ENCODE measurements around the gene PLBD2. TPM values are rescaled to one million over a fixed set of nuclear protein-coding genes. Genes with fewer than 3 reads are reported as not detected.
A peak's percentile ranks its signal among the peaks of the same experiment; 100 is the strongest.

The PLBD2 gene
- polyA plus RNA-seq, 12 donors: 11.8 to 30.7 (median 13.9) TPM; not detected in 1

DNA sequence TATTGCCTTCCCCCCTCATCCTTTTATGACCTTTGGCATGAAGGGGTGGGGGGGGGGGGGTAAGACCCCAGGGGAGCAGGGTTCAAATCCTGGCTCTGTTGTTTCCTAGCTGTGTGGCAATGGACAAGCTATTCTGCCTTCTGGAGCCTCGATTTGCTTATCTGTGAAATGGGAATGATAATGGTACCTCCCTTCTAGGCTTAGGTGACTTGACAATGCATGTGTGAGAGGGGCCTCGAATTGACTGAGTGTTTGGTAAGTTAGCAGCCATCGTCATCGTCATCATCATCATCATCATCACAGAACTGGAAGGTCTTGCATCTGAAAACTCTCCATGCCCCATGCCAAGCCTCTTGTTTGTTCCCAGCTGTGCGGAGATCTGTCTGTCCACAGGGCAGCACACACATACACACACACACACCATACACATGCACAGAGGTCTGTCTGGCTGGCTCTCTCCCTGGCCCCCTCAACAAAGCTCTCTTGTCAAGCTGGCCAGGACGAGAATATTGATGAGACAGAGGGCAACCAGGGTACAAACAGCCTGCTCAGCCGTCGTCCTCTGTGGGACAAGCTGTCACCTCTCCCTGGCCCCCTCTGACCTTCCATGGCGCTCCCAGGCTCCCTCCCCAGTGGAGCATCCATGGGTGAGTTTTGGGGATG, 51.2 kb downstream of the PLBD2 start:
- DNase-seq: no peak

DNA sequence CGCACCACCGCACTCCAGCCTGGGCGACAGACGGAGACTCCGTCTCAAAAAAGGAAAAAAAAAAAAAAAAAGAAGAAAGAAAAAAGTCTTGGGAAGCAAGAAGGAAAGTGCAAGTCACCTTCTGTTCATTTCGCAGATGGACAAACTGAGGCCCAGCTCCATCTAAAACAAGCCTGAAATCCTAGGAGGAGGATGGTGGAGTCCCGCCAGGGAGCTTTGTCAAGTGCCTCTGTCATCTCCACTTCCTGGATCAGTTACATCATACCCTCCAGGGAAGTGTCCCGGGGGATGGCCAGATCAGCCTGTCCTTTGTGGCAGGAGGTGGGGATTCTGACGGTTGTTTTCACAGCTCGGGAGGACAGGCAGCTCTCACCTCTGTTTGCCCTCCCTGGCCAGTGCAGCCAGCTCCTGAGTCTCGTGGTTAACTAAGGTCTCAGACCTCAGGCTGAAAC, 55.1 kb downstream of the PLBD2 start:
- DNase-seq: no peak

DNA sequence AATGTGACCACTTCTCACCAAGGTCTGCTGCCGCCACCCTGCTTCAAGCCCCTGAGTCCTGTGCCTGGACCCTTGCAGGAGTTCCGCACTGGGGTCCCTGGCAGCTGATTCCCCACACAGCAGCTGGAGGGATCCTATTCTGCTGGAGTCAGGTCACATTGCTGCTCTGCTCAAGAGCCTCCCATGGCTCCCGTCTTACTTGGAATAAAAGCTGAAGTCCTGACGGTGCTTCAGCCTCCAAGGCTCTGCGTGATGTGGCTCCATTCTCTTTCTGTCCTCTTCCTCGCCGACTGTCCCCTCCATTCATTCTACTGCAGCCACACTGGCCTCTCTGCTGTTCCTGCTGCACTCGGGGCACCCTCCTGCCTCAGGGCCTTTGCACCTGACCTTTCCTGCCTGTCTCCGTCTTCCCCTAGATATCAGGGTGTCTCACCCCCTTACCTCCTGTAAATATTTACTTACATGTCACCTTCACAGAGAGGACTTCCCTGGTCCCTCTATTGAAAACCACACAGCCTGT, 56.2 kb downstream of the PLBD2 start:
- no peak for DNase-seq

DNA sequence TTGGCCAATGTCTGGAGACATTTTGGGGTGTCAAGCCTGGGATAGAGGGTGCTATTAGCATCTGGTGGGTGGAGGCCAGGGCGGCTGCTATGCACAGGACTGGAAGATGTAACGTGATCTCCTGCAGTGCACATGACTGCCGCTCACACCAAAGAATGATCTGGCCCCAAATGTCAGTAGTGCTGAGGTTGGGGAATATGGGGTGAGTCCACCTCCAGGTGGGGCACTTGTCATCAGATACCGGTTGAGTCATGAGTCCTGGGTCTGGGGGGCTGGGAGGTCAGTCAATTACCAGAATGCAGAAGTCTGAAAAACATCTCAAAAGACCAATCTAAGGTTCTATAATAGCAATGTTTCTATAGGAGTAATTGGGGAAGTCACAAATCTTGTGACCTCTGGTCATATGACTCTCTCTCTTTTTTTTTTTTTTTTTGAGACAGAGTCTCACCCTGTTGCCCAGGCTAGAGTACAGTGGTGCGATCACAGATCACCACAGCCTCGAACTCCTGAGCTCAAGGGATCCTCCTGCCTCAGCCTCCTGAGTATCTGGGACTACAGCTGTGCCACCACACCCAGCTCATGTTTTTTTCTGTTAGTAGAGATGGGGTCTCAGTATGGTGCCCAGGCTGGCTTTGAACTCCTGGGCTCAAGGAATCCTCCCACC, 57.8 kb downstream of the PLBD2 start:
- no peak for DNase-seq

DNA sequence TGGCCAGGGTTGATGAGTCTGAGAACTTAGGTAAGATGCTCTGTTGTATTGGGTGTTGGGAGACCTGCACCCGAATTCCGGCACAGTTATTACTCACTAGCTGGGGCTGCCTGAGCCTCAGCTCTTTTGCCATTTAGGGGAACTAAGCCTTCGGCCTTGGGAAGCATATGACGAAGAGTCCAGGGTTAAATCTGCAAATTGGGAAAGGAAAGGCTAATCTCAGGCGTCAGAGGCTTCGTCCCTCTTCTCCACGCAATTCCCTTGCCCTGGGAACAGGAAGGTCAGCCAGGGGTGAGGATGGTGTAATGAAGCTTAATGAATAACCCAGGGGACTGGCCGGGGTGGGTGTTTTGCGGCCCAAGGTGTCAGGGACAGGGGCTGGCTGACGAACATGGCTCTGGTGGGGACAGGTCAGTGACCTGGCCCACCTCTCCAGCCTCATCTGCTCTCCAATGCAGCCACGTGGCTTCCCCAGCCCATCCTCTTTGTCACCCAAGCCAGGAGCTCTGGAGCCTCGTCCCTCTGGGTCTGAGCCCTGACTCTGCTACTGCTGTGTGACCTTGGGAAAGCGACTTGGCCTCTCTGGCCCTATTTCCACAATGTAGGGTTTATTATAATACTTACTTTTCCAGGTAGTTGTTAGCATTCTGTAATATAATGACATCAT, 60.0 kb downstream of the PLBD2 start:
- DNase-seq: no peak

DNA sequence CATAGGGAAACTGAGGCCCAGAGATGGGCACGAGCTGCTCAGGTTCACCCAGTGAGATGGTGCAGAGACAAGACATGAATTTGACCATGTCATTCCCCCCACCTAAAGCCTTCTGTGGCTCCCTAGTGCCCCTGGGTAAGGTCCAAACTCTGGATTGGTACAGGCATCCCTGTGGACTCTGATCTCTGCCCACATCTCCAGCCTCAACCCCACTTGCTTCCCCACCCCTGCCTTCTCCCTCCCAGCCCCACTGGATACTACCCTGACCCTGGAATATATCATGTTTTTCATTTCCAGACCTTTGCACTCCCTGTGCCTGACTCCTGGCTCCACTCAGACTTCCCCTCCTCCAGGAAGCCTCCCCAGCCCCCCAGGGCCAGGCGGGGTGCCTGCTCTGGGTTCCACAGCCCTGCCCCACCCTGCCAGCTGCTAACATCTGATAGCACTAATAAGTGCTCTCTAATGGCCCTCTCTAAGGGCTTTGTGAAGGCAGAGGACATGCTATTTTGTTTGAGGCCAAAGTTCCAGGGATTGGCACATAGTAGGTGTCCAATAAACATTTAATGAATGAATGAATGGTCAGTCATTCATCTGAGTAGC, 62.7 kb downstream of the PLBD2 start:
- no peak for DNase-seq

DNA sequence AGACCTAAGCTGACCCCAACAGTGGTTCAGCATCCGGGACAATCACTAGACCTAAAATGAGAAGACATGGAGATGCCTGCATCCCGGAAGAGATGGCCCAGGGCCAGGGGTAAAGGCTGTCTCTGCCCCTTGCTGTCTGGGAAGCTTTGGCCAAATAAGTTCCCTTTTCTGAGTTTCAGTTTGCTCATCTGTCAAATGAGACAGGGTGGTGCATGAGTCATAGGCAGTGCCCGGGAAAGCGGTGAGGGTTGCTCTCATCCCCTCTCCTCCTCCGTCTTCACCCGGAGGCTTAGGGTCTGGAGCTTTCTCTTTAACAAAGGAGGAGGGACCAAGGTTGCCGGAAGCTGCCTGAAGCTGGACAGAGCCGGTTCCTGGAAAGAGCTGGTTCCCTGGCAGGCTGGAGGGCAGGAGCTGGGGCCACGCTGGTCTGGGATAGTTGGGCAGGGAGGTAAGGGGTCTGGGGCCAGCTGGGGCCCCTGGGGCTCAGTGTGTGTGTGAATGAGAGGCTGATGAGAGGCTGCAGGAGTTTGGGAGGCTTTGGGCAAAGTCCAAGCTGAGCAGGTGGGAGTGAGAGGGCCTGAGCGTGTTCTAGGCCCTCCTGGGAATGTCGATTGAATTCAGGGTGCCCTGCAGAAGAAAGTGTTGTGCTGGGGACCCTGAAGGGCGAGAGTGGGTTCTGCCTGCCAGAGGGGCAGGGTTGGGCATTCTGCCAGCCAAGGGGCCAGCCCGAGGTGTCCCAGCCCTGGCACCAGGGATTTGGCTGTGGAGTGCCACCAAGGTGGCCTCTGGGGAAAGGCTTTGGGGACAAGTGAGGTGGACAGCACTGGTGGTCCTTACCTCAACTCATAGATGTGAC, 63.9 kb downstream of the PLBD2 start, which contains the start of gene SDSL:
Gene SDSL, plus strand, starts transcription at position 351 of the 856 bp plus-strand sequence. CDS start 5,603 bp downstream, outside the sequence.
- DNase-seq: peak; percentile 46

DNA sequence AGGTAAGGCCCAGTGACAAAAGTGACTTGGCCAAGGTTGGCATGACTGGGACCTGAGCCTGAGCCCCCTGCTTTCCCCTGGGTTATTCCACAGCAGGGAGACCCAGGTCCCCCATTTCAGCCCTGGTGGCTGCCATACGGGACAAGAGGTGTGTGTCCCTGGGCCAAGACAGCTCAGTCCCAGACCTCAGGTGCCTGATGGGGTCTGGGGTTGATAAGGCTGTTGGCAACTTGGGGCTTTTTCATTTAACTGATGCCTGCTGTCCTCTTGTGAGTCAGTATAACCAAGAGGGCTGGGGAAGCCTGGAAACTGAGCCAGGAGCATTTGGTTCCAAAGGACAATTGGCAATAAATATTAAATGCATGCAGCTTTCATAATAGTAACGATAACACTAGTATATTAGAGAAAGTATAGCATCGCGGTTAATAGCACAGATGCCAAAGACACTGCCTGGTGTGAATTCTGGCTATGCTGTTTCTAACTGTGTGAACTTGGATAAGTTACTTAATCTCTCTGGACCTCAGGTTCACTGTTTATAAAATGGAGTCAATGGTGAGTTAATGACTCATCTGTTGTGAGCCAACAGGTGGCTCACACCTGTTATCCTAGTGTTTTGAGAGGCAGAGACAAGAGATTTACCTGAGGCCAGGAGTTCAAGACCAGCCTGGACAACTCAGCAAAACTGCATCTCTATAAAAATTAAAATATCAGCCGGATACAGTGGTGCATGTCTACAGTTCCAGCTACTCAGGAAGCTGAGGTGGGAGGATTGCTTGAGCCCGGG, 64.7 kb downstream of the PLBD2 start:
- DNase-seq: no peak

DNA sequence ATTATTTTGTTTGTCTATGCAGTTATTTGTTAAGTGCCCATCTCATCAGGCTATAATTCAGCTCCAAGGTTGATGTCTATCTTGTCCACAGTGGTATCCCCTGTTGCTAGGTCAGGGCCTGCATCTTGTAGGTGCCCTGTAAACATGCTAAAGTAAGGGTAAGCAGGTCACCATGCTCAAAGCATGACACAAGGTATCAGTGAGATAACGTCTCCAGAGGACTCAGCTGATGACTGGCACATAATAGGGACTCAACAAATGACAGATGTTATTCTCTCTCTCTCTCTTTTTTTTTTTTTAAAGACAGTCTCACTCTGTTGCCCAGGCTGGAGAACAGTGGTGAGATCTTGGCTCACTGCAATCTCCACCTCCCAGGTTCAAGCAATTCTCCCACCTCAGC, 66.1 kb downstream of the PLBD2 start:
- no peak for DNase-seq

DNA sequence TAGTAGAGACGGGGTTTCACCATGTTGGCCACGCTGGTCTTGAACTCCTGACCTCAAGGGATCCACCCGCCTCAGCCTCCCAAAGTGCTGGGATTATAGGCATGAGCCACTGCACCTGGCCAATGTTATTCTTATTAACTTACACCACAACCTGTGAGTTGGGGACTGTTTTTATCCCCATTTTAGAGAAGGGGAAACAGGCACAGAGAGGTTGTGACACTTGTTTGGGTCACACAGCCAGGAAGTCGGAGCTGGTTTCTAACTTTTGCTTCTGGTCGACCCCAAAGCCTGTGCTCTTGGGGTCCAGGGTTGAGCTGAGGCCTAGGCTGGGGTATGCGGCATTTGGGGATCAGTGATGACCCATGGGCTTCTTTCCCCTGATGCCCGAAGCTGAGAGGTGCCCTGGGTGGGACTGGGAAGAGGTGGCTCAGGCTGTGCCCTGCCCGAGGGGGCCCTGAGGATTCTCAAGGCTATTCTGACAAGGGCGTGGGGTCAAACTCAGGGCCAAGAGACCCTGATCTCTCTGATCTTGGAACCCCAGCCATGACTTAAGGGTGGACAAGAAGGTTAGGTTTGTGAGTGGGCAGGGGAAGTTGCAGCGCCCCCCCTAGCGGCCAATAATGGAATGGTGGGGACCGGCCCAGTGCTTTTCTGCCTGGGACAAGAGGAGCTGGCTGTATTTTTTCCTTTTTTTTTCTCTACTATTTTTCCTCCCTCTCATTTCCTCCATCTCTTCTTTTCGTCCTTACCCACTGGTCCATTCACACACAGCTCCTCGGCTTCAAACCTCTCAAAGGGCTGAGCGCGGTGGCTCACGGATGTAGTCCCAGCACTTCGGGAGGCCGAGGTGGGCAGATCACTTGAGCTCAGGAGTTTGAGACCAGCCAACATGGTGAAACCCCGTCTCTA, 66.8 kb downstream of the PLBD2 start:
- DNase-seq: no peak

DNA sequence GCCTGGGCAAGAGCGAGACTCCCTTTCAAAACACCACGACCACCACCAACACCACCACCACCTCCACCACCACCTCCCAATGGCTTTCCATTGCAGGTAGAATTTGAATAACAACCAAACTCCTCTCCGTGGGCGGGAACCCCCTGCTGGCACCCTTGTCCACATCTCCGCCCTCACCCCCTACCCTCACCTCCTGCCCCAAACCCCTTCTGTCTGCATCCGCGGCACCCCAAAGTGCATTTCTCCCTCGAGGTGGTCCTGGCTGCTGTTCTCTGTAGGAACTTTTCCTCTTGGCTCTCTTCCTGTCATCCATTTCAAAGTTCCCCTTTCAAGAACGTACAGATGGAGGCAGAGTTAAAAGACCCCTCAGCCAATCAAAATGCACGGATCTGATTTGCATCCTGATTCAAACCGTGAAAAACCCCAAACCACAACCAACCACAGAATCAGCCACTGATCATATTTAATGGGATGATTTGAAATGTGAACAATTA, 67.6 kb downstream of the PLBD2 start:
- DNase-seq: no peak

DNA sequence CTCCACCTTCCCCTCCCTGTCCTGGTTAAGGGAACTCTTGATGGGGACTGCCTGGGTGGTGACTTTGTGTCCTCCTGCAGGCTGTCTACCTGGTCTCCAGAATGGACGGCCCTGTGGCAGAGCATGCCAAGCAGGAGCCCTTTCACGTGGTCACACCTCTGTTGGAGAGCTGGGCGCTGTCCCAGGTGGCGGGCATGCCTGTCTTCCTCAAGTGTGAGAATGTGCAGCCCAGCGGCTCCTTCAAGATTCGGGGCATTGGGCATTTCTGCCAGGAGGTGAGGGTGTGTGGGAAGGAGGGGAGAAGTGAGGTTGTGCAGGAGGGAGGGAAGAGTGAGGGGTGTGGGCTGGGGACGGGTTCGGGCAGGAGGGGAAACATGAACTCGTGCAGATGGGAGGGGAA, 69.5 kb downstream of the PLBD2 start:
- no peak for DNase-seq

DNA sequence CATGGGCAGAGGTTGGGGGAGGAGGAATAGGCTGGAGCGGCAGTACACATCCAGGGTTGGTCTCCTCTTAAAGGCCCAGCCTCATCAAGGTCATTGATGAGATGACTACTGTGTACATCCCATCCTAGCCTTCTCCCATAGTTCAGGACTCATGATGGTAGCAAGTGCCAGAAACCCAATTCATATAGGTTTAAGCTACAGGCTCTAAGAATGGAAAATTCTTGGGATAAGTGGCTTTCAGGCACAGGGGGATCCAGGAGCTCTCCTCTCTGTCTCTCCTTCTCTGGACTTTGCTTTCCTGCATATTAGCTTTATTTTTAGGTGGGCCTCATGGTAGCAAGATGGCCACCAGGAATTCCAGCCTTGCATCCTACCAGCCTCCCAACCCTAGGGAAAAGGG, 70.1 kb downstream of the PLBD2 start:
- DNase-seq: no peak

DNA sequence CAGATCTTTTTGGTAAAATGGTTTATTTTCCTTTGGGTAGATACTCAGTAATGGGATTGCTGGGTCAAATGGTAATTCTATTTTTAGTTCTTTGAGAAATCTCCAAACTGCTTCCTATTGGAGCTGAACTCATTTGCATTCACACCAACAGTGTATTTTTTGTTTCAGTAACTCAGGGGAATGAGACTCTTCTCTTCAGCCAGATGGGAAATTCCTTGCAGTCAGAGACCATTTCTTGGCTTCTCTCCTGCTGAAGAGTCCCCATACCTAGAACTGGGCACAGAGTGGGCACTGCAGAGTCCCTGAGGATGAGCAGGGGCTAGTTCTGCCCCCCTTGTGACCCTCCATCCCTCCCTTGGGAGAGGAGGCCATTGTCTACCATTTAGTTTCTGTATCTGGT, 74.6 kb downstream of the PLBD2 start:
- DNase-seq: no peak

DNA sequence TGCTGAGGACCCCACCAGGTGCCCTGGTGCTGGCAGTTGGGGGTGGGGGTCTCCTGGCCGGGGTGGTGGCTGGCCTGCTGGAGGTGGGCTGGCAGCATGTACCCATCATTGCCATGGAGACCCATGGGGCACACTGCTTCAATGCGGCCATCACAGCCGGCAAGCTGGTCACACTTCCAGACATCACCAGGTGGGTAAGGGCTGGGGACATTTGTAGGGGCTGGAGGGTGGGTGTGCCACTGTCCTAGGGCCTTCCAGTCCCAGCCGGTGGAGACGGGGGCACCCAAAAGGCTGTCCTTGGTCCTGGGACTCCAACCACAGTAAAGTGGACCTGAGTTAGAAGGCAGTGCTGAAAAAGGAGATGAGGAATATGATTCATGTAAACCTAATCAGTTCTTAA, 77.0 kb downstream of the PLBD2 start:
- no peak for DNase-seq

DNA sequence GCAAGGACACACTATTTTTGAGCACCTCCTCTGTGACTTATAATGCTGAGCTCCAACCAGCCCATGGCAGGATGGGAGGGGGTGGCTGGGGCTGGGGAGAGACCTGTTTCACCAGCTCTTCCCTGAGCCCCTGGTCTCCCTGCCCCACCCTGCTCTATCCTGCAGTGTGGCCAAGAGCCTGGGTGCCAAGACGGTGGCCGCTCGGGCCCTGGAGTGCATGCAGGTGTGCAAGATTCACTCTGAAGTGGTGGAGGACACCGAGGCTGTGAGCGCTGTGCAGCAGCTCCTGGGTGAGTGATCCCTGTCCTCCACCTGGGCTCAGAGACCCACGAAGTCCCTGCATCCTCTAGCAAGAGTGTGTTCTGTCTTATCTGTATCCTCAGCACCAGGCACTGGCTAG, 78.2 kb downstream of the PLBD2 start:
- no peak for DNase-seq

DNA sequence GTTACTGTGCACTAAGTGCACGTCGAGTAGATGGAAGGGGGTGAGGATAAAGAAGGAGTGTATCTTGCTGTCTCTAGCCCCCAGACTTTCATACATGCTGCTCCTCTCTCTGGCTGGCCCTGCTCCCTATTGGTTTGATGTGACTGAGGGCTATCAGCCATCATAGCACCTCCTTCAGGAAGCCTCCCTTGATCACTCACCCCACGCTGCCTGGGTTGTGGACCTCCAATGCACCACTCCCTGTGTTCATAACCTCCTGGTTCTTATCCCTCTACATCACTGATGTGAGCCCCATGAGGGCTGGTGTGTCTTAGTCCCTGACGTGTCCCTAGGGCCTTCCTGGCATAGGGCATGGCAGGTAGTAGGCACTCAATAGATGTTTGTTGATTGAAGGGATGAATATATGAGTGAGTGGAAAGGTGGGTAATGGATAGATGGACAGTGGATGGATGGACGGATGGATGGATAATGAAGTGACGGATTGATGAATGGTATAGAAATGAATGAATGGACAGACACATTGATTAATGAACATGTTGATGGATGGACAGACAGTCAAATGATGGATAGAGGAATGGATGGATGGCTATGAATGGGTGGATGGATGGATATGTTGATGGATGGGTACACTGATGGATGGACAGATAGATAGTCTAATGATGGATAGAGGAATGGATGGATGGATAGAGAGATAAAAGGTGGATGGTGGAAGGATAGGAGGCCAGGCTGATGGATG, 78.8 kb downstream of the PLBD2 start:
- no peak for DNase-seq

DNA sequence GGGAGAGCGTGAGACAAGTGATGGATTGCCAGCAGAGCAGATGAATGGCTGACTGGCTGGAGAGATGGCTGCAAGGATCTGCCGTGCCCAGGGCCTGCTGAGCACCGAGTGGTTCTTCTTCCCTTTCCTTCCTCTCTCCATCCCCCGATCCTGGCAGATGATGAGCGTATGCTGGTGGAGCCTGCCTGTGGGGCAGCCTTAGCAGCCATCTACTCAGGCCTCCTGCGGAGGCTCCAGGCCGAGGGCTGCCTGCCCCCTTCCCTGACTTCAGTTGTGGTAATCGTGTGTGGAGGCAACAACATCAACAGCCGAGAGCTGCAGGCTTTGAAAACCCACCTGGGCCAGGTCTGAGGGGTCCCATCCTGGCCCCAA, 79.3 kb downstream of the PLBD2 start:
- no peak for DNase-seq
